BJ (cell line): ENCODE results near the gene AKAP6. TPM values are rescaled to one million over a fixed set of nuclear protein-coding genes. Genes with fewer than 3 reads are reported as not detected.

Experiments used
- CTCF ChIA-PET: fragments of 350-600 bp; formaldehyde crosslinking; extraction: SDS; loops from one replicate; lab custom pipeline; 2021; ENCODE audit warnings: antibody characterized with exemption, inconsistent platforms; lab: Yijun Ruan, JAX
- POLR2A ChIA-PET: fragments of 300-600 bp; sonication (Branson Sonifier 250); formaldehyde crosslinking; extraction: SDS; loops from one replicate; lab custom pipeline; 2021; ENCODE audit warnings: antibody characterized with exemption; lab: Charles Lee
- DNase-seq: peaks from one replicate; pipeline ENCODE4 v3.0.0-alpha.2; 2011; ENCODE audit warnings: low read depth
- H3K27me3 ChIP-seq: 2 replicates; pipeline ENCODE4 v1.6.0; 2011; ENCODE audit warnings: low read length; ENCODE audit not compliant: control insufficient read depth, insufficient read depth
- H3K36me3 ChIP-seq: 2 replicates; pipeline ENCODE4 v1.5.1; 2011; ENCODE audit warnings: low read length; ENCODE audit not compliant: control insufficient read depth, insufficient read depth
- H3K4me3 ChIP-seq: 2 replicates; pipeline ENCODE4 v1.5.1; 2011; ENCODE audit warnings: low read depth, mild to moderate bottlenecking, control low read depth, low read length
- CTCF ChIP-seq: IDR thresholded peaks from 2 replicates; pipeline ENCODE4 v1.5.1; 2011; ENCODE audit warnings: low read depth, mild to moderate bottlenecking, control low read depth, inconsistent platforms, low read length, moderate library complexity; ENCODE audit not compliant: insufficient read depth
- polyA plus RNA-seq: library from polyadenylated mRNA; depleted of rRNA; stranded (reverse); fragments of >200 nt; gene quantifications from 2 replicates; pipeline ENCODE4 v1.2.3, GENCODE V29; 2011

AKAP6 gene
- polyA plus RNA-seq, 1 experiment, result 18.5 TPM

- no peak overlapping the region for H3K4me3 ChIP-seq
- H3K36me3 ChIP-seq, result no peaks in the 10 kb centered on the region
- no peaks in the 10 kb centered on the region for H3K27me3 ChIP-seq
- DNase-seq, result no peak
- CTCF ChIA-PET, result interaction anchor here (1.0 to 5.6 kb wide), 5 partner anchors 12 to 258 kb away, joined by 3 to 26 read pairs (median 7); no protein-coding TSS in a partner anchor
- POLR2A ChIA-PET, result no interaction called here
- no peak for TF ChIP-seq CTCF
These were observed 183.7 kb downstream of the AKAP6 start for GRCh38 chr14:32512813-32513212.

- CTCF ChIA-PET, result interaction anchor here (0.7 to 5.6 kb wide), 12 partner anchors 11 to 259 kb away, joined by 3 to 26 read pairs (median 3); no protein-coding TSS in a partner anchor
- no peaks in the 10 kb centered on the region for H3K36me3 ChIP-seq
- H3K27me3 ChIP-seq, result no peaks in the 10 kb centered on the region
- TF ChIP-seq CTCF, result peak; percentile 18; the same call in 1 of the 2 replicates
- POLR2A ChIA-PET, result interaction anchor here (0.6 kb wide), 1 partner anchor 1093 kb away, joined by 4 read pairs; the partner anchor contains the start of gene HEATR5A
- DNase-seq, result no peak
- no peak overlapping the region for H3K4me3 ChIP-seq
These were observed 184.5 kb downstream of the AKAP6 start for GRCh38 chr14:32513571-32514009.

- Histone ChIP-seq H3K36me3 (no peaks in the 10 kb centered on the region), H3K4me3 (no peak overlapping the region), H3K27me3 (no peaks in the 10 kb centered on the region)
- CTCF ChIA-PET, result interaction anchor here (0.7 to 5.6 kb wide), 10 partner anchors 11 to 259 kb away, joined by 3 to 26 read pairs (median 4); no protein-coding TSS in a partner anchor
- DNase-seq, result no peak
- POLR2A ChIA-PET, result interaction anchor here (0.6 kb wide), 1 partner anchor 127 kb away, joined by 5 read pairs; no protein-coding TSS in a partner anchor
- no peak for TF ChIP-seq CTCF
These were observed 185.1 kb downstream of the AKAP6 start for GRCh38 chr14:32514236-32514635.

- no peak for TF ChIP-seq CTCF
- POLR2A ChIA-PET, result interaction anchor here (0.6 kb wide), 1 partner anchor 126 kb away, joined by 5 read pairs; no protein-coding TSS in a partner anchor
- no peak for DNase-seq
- Histone ChIP-seq H3K27me3 (no peaks in the 10 kb centered on the region), H3K36me3 (no peaks in the 10 kb centered on the region), H3K4me3 (no peak overlapping the region)
- CTCF ChIA-PET, result interaction anchor here (1.2 to 5.6 kb wide), 5 partner anchors 10 to 54 kb away, joined by 3 to 26 read pairs (median 5); no protein-coding TSS in a partner anchor
These were observed 185.6 kb downstream of the AKAP6 start for GRCh38 chr14:32514681-32515080.

- no peak for TF ChIP-seq CTCF
- no peak for DNase-seq
- POLR2A ChIA-PET, result interaction anchor here (0.5 to 0.9 kb wide), 2 partner anchors 30 to 45 kb away, joined by 3 read pairs; no protein-coding TSS in a partner anchor
- Histone ChIP-seq H3K27me3 (no peaks in the 10 kb centered on the region), H3K4me3 (no peak overlapping the region), H3K36me3 (no peaks in the 10 kb centered on the region)
- CTCF ChIA-PET, result interaction anchor here (0.8 to 1.8 kb wide), 4 partner anchors 9 to 1068 kb away, joined by 3 to 13 read pairs (median 3); partner anchors contain the start of gene DTD2
These were observed 195.7 kb downstream of the AKAP6 start for GRCh38 chr14:32524609-32525375.
